Activated T-cell treated with anti-CD3 and anti-CD28 coated beads for 48 hours (primary cell): ENCODE data around the gene ZNF524.

ENCODE experiments used
- DNase-seq: peaks from one replicate; pipeline ENCODE4 v3.0.0-alpha.2; 2020; ENCODE audit warnings: low read depth

The ZNF524 gene

DNA sequence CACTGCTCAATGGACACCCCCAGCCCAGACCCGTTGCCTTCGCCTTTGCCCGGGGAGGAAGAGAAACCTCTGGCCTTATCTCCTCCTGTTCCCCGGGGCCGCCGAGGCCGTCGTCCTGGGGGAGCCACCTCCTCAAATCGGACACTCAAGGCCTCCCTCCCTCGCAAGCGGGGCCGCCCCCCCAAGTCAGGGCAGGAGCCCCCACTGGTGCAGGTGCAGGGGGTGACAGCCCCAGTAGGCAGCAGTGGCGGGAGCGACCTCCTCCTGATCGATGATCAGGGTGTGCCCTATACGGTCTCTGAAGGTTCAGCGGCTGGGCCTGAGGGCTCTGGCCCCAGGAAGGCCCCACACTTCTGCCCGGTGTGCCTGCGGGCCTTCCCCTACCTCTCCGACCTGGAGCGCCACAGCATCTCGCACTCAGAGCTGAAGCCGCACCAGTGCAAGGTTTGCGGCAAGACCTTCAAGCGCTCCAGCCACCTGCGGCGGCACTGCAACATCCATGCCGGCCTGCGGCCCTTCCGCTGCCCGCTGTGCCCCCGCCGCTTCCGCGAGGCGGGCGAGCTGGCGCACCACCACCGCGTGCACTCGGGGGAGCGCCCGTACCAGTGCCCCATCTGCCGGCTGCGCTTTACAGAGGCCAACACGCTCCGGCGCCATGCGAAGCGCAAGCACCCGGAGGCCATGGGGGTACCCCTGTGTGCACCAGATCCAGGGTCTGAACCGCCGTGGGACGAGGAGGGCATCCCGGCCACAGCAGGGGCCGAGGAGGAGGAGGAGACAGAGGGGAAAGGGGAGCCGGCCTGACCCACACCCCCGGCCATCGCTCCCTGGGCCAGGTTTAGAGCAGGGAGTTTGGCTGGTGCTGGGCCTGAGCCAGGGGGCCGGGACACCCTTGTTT lies 2.3 kb downstream of the ZNF524 start:
- DNase-seq, result no peak

GRCh38 chr19:55603115-55603514 lies 3.0 kb downstream of the ZNF524 start:
- no peak for DNase-seq

- DNase-seq, result no peak
Observed at GRCh38 chr19:55603581-55604292, 3.6 kb downstream of the ZNF524 start.

DNA sequence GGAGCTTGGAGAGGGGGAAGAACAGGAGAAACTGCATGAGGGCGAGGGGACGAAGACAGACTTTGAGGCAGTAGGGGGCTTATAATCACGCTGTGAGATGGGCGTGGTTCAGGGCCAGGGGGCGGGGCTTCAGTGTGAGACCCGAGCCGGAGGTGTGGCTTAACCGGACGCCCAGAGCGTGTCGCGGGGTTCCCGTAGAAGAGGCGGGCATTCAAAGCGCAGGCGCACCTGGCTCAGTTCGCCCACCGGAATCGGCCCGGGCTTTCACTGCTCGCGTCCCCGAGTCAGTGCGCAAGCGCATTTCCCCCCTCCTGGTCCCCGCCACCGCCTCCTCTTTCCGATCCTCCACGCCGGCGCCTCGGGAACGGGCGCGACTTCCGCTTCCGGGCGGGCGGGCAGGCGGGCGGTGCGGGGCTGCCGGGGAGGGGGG lies 5.1 kb downstream of the ZNF524 start:
- peak; percentile 99 for DNase-seq

- DNase-seq, result peak; percentile 57
Observed at GRCh38 chr19:55605637-55606470, 5.8 kb downstream of the ZNF524 start, which contains the start of gene ZNF865. Gene ZNF865, plus strand, starts transcription at chr19:55605647. Its CDS starts 7,972 bp downstream, at chr19:55613619.

GRCh38 chr19:55606471-55606787 lies 6.3 kb downstream of the ZNF524 start:
- DNase-seq, result no peak

GRCh38 chr19:55606817-55607216 lies 6.7 kb downstream of the ZNF524 start:
- DNase-seq, result no peak

- DNase-seq, result no peak
Observed at GRCh38 chr19:55609326-55609725, 9.2 kb downstream of the ZNF524 start.

DNA sequence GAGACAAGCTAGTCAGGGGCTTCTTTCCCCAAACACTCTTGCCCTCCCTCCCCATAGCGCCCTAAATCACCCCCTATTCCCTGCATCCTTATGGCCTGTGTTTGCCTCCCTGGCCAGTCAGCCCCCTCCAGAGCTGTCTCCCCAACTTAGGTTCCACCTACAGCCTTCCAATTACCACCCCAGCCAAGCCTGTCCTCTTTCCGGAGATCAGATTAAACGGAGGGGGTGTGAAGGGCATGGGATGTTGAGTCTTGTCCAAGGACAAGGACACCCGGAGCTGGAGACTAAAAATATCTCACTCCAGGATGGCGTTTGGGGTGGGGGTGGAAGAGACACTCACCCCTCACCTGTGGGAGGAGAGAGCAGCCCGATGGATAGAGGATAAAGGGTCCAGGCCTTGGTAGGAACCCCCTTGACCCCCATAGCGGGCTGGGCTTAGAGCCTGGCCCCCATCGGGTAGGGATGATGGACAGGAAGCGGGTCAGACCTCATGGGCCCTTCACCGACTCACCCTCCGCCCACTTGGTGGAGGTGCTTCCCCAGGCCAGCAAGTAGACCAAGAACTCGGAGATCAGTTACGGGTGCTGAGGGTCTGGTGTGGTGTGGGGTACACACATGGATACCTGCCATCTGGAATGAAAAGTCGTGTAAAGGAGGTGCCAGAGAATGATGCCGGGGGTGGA lies 11.4 kb downstream of the ZNF524 start:
- no peak for DNase-seq

DNA sequence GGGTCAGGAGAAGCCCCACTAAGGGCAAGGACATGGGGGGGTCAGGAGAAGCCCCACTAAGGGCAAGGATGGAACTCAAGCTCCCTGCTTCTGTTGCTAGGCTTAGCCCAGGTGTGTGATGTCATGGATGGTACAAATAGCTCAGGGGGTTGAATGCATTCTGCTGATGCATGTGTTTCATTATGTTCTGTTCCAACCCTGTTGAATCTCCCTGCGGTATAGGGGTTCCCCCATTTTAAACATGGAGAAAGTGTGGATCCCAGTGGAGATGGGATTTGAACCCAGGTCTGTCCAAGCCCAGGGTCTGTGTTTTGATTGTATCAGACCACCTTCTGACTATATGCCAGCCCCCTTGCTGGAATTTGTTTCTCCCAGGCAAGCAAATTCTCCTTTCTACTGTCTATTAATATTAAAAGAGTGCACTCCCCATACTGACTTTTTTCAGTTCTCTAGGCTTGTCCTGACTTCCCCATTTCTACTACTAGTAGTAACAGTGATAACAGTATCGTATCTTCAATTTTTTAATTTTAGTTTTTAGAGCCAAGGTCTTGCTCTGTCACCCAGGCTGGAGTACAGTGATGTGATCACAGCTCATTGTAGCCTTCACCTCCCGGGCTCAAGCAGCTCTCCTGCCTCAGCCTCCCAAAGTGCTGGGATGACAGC lies 12.0 kb downstream of the ZNF524 start:
- no peak for DNase-seq

- no peak for DNase-seq
Observed at GRCh38 chr19:55613396-55613795, 13.3 kb downstream of the ZNF524 start.

GRCh38 chr19:55613930-55614710 lies 14.0 kb downstream of the ZNF524 start:
- no peak for DNase-seq

DNA sequence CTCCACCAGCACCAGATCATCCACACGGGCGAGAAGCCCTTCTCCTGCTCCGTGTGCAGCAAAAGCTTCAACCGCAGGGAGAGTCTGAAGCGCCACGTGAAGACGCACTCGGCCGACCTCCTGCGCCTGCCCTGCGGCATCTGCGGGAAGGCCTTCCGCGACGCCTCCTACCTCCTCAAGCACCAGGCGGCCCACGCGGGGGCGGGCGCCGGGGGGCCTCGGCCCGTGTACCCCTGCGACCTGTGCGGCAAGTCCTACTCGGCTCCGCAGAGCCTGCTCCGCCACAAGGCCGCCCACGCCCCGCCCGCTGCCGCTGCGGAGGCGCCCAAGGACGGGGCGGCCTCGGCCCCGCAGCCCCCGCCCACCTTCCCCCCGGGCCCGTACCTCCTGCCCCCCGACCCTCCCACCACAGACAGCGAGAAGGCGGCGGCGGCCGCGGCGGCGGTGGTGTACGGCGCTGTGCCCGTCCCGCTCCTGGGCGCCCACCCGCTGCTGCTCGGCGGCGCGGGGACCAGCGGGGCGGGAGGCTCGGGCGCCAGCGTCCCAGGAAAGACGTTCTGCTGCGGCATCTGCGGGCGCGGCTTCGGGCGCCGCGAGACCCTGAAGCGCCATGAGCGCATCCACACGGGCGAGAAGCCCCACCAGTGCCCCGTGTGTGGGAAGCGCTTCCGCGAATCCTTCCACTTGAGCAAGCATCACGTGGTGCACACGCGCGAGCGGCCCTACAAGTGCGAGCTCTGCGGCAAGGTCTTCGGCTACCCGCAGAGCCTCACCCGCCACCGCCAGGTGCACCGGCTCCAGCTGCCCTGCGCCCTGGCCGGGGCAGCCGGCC lies 14.8 kb downstream of the ZNF524 start:
- no peak for DNase-seq

- DNase-seq, result no peak
Observed at GRCh38 chr19:55615543-55616394, 15.7 kb downstream of the ZNF524 start.

GRCh38 chr19:55616395-55616875 lies 16.3 kb downstream of the ZNF524 start:
- DNase-seq, result no peak

DNA sequence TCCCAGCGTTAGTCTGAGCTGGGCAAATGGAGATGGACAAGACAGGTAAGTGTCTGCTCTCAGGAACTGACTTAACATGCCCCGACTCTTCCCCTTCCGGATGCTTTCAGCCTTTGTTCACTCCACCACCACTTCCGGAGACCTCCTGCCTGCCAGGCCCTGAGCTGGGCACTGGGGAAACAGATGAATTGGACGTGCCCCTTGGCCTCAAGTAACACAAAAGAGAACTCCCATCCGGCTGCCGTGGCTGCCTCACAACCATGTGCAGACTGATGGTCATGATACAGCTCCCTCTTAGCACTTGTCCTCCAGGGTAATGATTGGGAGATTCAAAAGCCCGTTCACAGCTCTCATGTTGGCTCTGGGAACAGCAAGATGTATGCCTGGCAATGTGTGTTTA lies 17.3 kb downstream of the ZNF524 start:
- no peak for DNase-seq

DNA sequence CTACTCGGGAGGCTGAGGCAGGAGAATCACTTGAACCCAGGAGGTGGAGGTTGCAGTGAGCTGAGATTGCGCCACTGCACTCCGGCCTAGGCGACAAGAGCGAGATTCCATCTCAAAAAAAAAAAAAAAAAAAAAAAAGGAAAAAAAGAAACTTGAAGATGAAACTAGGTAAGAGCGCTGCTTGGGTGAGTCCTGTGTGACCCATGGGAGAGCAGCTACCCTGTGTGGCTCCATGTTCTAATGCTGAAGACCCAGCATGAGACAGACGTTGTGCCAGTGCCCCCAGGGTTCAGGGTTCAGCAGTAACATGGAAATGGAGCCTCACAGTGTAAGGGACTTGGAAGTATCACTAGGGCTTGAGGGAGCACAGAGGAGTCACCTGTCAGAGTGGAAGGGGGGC lies 18.3 kb downstream of the ZNF524 start:
- DNase-seq, result no peak

DNA sequence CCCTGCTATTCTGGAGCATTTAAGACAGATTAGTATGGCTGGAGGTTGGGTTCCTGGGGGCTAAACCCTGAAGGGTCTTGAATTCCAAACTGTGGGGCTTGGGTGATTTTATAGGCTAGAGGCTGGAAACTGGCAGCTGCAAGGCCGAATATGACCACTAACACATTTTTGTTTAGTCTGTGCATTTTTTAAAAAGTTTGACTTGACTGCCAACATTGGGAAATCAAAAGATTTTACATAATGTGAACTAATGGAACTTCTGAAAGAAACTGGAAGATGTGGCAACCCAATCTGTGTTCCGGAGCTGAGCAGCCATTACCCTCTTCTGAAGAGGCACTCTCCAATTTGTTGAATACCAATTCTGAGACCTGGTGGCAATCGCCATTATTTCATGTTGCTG lies 19.2 kb downstream of the ZNF524 start:
- DNase-seq, result no peak
